ENCODE data around the gene NKX3-2.

DNA sequence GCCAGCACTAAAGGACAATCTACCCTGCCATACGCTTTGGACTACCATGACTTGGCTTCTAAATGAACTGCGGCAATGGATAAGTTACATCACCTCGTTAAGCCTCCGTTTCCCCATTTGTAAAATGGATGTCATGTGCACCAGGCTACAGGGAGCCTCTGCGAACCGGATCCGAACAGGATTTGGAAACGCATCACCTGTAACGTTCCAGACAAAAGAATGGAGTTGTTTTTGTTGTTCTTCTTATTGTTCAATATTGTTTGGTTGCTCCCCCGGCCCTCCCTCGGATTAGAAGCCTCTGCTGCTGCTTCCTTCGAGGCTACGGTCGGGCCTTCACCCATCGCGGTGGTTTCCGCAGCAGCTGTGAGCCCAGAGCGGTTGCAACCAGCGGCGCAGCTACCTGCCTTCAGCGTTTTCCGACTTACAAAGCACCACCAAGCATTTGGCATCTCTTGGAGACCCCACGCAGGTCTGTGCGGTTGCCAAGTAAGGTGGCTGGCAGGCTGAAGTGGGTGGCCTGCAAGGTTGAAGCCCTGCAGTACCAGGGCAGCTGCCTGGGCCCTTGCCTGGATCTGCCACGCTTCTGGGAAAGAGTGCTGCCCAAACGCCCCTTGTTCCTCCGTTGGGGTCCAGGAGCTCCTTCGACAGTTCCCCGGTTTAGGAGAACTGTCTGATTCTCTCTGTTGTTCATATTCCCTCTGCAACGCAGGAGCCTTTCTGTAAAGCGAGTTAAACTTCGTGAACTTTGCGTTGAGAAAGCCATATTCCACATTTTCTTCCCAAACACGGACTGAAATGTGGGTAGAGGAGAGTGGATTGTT is 7.1 kb downstream of the NKX3-2 start:
- TF ChIP-seq POLR2A (IDR thresholded peaks at IDR 0.05; ENCODE audit: borderline replicate concordance, extremely low read depth, insufficient read depth, insufficient read length) (no peak), EZH2phosphoT487 (IDR thresholded peaks at IDR 0.05; ENCODE audit: borderline replicate concordance) (no peak)
- TF ChIP-seq, protein P1, sequence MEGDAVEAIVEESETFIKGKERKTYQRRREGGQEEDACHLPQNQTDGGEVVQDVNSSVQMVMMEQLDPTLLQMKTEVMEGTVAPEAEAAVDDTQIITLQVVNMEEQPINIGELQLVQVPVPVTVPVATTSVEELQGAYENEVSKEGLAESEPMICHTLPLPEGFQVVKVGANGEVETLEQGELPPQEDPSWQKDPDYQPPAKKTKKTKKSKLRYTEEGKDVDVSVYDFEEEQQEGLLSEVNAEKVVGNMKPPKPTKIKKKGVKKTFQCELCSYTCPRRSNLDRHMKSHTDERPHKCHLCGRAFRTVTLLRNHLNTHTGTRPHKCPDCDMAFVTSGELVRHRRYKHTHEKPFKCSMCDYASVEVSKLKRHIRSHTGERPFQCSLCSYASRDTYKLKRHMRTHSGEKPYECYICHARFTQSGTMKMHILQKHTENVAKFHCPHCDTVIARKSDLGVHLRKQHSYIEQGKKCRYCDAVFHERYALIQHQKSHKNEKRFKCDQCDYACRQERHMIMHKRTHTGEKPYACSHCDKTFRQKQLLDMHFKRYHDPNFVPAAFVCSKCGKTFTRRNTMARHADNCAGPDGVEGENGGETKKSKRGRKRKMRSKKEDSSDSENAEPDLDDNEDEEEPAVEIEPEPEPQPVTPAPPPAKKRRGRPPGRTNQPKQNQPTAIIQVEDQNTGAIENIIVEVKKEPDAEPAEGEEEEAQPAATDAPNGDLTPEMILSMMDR (IDR thresholded peaks at IDR 0.05 in 2 of 3, conservative IDR thresholded peaks at IDR 0.05 in 1 of 3; ENCODE audit: borderline replicate concordance in 1 of 3, insufficient read depth in 1 of 3, low read depth in 2 of 3, low read length in 2 of 3): no peak
- TF ChIP-seq, protein P2, sequence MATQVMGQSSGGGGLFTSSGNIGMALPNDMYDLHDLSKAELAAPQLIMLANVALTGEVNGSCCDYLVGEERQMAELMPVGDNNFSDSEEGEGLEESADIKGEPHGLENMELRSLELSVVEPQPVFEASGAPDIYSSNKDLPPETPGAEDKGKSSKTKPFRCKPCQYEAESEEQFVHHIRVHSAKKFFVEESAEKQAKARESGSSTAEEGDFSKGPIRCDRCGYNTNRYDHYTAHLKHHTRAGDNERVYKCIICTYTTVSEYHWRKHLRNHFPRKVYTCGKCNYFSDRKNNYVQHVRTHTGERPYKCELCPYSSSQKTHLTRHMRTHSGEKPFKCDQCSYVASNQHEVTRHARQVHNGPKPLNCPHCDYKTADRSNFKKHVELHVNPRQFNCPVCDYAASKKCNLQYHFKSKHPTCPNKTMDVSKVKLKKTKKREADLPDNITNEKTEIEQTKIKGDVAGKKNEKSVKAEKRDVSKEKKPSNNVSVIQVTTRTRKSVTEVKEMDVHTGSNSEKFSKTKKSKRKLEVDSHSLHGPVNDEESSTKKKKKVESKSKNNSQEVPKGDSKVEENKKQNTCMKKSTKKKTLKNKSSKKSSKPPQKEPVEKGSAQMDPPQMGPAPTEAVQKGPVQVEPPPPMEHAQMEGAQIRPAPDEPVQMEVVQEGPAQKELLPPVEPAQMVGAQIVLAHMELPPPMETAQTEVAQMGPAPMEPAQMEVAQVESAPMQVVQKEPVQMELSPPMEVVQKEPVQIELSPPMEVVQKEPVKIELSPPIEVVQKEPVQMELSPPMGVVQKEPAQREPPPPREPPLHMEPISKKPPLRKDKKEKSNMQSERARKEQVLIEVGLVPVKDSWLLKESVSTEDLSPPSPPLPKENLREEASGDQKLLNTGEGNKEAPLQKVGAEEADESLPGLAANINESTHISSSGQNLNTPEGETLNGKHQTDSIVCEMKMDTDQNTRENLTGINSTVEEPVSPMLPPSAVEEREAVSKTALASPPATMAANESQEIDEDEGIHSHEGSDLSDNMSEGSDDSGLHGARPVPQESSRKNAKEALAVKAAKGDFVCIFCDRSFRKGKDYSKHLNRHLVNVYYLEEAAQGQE (IDR thresholded peaks at IDR 0.05; ENCODE audit: low read depth): no peak
